ENCODE measurements around the gene SH3TC1.

The SH3TC1 gene

DNA sequence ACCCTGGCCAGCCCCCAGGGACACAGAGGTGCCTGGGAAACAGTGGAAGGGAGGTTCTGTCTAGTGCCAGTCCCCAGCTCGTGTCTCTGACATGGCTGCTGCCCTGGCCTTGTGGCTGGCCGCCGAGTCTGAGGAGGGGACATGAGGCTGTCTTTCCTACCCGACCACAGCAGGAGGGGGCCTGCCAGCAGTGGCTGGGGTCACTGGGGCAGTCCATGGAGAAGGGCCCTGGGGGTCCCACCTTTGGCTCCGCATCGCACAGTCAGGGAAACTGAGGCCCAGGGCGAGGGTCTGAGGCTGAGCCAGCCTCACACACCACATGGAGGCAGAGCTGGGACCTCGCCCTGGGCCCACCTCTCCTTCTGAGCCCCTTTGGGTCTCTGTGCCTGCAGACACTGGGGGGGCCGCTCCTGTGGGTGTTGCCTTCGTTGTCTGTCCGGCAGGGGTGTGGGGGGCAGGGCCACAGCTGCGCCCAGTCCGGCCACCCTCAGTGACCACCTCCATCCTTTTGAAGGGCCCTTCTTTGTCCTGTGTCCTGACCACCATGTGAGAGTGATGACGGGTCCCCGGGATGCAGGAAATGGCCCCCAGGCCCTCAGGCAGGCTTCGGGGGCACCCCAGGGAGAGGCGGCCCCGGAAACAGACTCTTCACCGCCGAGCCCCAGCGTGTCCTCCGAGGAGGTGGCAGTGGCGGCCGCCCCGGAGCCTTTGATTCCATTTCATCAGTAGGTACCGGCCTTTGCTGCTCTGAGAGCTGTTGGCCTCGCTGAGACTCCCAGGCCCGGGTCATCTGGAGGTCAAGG, 17.6 kb downstream of the SH3TC1 start:
- TF ChIP-seq, protein P1, sequence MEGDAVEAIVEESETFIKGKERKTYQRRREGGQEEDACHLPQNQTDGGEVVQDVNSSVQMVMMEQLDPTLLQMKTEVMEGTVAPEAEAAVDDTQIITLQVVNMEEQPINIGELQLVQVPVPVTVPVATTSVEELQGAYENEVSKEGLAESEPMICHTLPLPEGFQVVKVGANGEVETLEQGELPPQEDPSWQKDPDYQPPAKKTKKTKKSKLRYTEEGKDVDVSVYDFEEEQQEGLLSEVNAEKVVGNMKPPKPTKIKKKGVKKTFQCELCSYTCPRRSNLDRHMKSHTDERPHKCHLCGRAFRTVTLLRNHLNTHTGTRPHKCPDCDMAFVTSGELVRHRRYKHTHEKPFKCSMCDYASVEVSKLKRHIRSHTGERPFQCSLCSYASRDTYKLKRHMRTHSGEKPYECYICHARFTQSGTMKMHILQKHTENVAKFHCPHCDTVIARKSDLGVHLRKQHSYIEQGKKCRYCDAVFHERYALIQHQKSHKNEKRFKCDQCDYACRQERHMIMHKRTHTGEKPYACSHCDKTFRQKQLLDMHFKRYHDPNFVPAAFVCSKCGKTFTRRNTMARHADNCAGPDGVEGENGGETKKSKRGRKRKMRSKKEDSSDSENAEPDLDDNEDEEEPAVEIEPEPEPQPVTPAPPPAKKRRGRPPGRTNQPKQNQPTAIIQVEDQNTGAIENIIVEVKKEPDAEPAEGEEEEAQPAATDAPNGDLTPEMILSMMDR (IDR thresholded peaks at IDR 0.05), result no peak
- no peaks in the 10 kb centered on the region for H3K36me3 ChIP-seq (ENCODE audit: control insufficient read depth, insufficient read depth, low read length)
- H3K9me3 ChIP-seq (ENCODE audit: control insufficient read depth, low read length), result no peaks in the 10 kb centered on the region
- no peaks in the 10 kb centered on the region for H3K79me2 ChIP-seq
- H3K4me1 ChIP-seq, result peaks cover 3% of the 10 kb centered on the region
- H3K27me3 ChIP-seq (ENCODE audit: control insufficient read depth, insufficient read depth, low read length), result no peaks in the 10 kb centered on the region
- no peak overlapping the region for H3K4me3 ChIP-seq (ENCODE audit: low read depth, low read length)
- no peak overlapping the region for H3K4me2 ChIP-seq (ENCODE audit: low read length)
- H3K9ac ChIP-seq, result no peak overlapping the region
- no peak overlapping the region for H3K27ac ChIP-seq
- no peak overlapping the region for H2AFZ ChIP-seq

- H3K27me3 ChIP-seq (ENCODE audit: control insufficient read depth, insufficient read depth, low read length), result no peaks in the 10 kb centered on the region
- H2AFZ ChIP-seq, result no peak overlapping the region
- no peak overlapping the region for H3K27ac ChIP-seq
- H3K79me2 ChIP-seq, result no peaks in the 10 kb centered on the region
- no peak overlapping the region for H3K4me2 ChIP-seq (ENCODE audit: low read length)
- H3K4me1 ChIP-seq, result peaks cover 3% of the 10 kb centered on the region
- TF ChIP-seq, protein P1 (IDR thresholded peaks at IDR 0.05), result no peak
- H3K4me3 ChIP-seq (ENCODE audit: low read depth, low read length), result no peak overlapping the region
- no peaks in the 10 kb centered on the region for H3K9me3 ChIP-seq (ENCODE audit: control insufficient read depth, low read length)
- H3K9ac ChIP-seq, result no peak overlapping the region
- no peaks in the 10 kb centered on the region for H3K36me3 ChIP-seq (ENCODE audit: control insufficient read depth, insufficient read depth, low read length)
Measured at GRCh38 chr4:8217246-8217511, 18.1 kb downstream of the SH3TC1 start.

DNA sequence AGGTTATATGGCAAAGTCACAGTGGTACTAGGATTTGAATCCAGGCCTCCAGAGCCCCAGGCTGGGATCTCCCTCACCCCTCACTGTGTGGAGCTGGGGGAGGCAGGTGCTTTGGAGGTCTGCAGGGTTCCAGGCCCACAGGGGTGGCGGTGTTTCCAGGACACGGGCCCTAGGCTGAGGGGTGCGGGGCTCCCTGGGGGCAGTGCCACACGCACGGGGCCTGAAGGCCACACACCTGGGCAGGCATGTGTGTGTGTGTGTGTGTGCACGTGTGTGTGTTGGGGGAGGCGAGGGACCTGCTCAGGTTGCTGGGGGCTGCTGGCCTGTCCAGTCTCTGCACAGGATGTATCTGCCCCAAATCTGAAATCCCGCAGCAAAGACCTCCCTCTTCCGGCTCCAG, 18.8 kb downstream of the SH3TC1 start:
- Histone ChIP-seq H3K4me1 (peaks cover 6% of the 10 kb centered on the region), H3K27me3 (ENCODE audit: control insufficient read depth, insufficient read depth, low read length) (no peaks in the 10 kb centered on the region), H3K9me3 (ENCODE audit: control insufficient read depth, low read length) (no peaks in the 10 kb centered on the region), H3K4me2 (ENCODE audit: low read length) (no peak overlapping the region), H3K9ac (no peak overlapping the region), H3K4me3 (ENCODE audit: low read depth, low read length) (no peak overlapping the region), H3K27ac (no peak overlapping the region), H3K36me3 (ENCODE audit: control insufficient read depth, insufficient read depth, low read length) (no peaks in the 10 kb centered on the region), H3K79me2 (no peaks in the 10 kb centered on the region), H2AFZ (no peak overlapping the region)
- TF ChIP-seq, protein P1 (IDR thresholded peaks at IDR 0.05), result no peak

DNA sequence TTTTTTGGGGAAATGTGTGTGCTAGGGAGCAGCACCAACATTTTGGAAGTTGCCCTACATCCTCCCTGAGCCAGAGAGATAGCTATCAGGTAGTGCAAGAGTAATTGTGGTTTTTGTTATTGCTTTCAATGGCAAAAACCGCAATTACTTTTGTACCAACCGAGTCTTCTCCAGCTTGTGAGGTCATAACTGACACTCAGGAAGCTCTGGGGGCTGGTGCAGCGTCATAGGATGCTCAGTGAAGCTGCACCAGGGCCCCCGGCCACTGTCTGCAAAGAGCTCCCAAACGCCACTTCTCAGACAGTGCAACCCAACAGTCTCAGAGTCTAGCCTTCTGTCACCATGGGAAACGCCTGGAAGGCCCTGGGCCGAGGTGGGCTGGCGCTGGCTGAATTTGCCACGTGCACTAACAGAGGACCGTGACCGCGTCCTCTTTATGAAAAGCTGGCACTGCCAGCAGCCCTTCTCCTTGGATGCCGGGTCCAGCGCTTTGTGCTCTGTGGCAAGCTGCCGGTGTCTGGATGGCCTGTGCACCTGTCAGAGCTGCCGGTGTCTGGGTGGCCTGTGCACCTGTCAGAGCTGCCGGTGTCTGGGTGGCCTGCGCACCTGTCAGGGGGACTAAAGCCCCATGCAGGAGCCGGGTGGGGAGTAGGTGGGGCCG, 19.4 kb downstream of the SH3TC1 start:
- H3K9me3 ChIP-seq (ENCODE audit: control insufficient read depth, low read length), result no peaks in the 10 kb centered on the region
- no peaks in the 10 kb centered on the region for H3K79me2 ChIP-seq
- no peak overlapping the region for H3K4me2 ChIP-seq (ENCODE audit: low read length)
- no peak overlapping the region for H2AFZ ChIP-seq
- H3K4me1 ChIP-seq, result peaks cover 7% of the 10 kb centered on the region
- no peak overlapping the region for H3K27ac ChIP-seq
- no peak overlapping the region for H3K4me3 ChIP-seq (ENCODE audit: low read depth, low read length)
- no peak overlapping the region for H3K9ac ChIP-seq
- TF ChIP-seq, protein P1 (IDR thresholded peaks at IDR 0.05), result no peak
- H3K27me3 ChIP-seq (ENCODE audit: control insufficient read depth, insufficient read depth, low read length), result no peaks in the 10 kb centered on the region
- no peaks in the 10 kb centered on the region for H3K36me3 ChIP-seq (ENCODE audit: control insufficient read depth, insufficient read depth, low read length)

- Histone ChIP-seq H3K4me3 (ENCODE audit: low read depth, low read length) (no peak overlapping the region), H3K79me2 (no peaks in the 10 kb centered on the region), H3K36me3 (ENCODE audit: control insufficient read depth, insufficient read depth, low read length) (no peaks in the 10 kb centered on the region), H2AFZ (no peak overlapping the region), H3K4me1 (peaks cover 7% of the 10 kb centered on the region), H3K9ac (no peak overlapping the region), H3K9me3 (ENCODE audit: control insufficient read depth, low read length) (no peaks in the 10 kb centered on the region), H3K27me3 (ENCODE audit: control insufficient read depth, insufficient read depth, low read length) (no peaks in the 10 kb centered on the region), H3K27ac (no peak overlapping the region), H3K4me2 (ENCODE audit: low read length) (no peak overlapping the region)
- TF ChIP-seq, protein P1 (IDR thresholded peaks at IDR 0.05), result no peak
Measured at GRCh38 chr4:8219236-8219635, 20.1 kb downstream of the SH3TC1 start.
